Measurements from ENCODE around the gene RAB3IP.

DNA sequence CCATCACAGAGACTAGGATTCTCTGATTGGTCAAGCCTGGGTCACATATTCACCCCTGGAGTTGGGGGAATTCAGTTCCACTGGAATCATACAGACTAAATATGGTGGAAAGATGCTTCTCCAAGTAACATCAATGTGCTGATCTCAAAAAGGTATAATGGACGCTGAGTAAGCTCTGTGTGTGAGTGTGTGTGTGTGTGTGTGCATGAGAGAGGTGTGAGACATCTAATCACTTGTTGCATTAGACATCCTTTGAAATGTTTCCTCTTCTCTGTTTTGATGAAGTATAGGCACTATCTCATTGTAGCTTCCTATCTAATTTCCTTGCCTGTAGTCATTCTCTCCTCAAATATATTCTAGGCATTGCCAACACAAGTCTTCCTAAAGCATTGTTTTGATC lies 5.0 kb upstream of the RAB3IP start:
- TF ChIP-seq, protein P1, sequence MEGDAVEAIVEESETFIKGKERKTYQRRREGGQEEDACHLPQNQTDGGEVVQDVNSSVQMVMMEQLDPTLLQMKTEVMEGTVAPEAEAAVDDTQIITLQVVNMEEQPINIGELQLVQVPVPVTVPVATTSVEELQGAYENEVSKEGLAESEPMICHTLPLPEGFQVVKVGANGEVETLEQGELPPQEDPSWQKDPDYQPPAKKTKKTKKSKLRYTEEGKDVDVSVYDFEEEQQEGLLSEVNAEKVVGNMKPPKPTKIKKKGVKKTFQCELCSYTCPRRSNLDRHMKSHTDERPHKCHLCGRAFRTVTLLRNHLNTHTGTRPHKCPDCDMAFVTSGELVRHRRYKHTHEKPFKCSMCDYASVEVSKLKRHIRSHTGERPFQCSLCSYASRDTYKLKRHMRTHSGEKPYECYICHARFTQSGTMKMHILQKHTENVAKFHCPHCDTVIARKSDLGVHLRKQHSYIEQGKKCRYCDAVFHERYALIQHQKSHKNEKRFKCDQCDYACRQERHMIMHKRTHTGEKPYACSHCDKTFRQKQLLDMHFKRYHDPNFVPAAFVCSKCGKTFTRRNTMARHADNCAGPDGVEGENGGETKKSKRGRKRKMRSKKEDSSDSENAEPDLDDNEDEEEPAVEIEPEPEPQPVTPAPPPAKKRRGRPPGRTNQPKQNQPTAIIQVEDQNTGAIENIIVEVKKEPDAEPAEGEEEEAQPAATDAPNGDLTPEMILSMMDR (IDR thresholded peaks at IDR 0.05) = no peak
- TF ChIP-seq POLR2A (IDR thresholded peaks at IDR 0.05) = no peak
